ENCODE data around the gene NPIPB2. TPM values are rescaled to one million over a fixed set of nuclear protein-coding genes. Genes with fewer than 3 reads are reported as not detected.
"Not testable (repeated sequence)": the region's sequence is repeated elsewhere in the genome, so short reads cannot be mapped to it uniquely, and the experiment has no call there.

The NPIPB2 gene
- total RNA-seq (1 to 10 TPM; 1.6 to 7.4 (median 4.1) TPM), polyA plus RNA-seq (10 to 100 TPM in 2 of 3 donors, 1 to 10 TPM in 1; 4.6 to 21.2 (median 10.0) TPM)
- long read RNA-seq, donor 1 = 0 reads
- long read RNA-seq, donor 2 = 0 reads
- long read RNA-seq, donor 3 = 0 reads
- long read RNA-seq, donor 4 = 0 reads
- long read RNA-seq, donor 5 = 0 reads
- long read RNA-seq, donor 6 = 0 reads
- long read RNA-seq, donor 7 = 0 reads
- long read RNA-seq, donor 8 = 0 reads
- long read RNA-seq, donor 9 = 0 reads
- long read RNA-seq, donor 10 = 0 reads

GRCh38 chr16:11941945-11942344, at the start of gene NPIPB2:
TSS of gene NPIPB2 (minus strand) at chr16:11942045. CDS start at chr16:11942045, 0 bp downstream.
- DNase-seq; H3K27ac ChIP-seq; H3K36me3 ChIP-seq (replicated peaks in 1 of 2); H3K4me1 ChIP-seq (replicated peaks in 1 of 2); intact Hi-C loops (cut with DNase I); H3K27me3 ChIP-seq; H3K4me3 ChIP-seq; H3K9me3 ChIP-seq (replicated peaks in 1 of 3): not testable (repeated sequence)
- 79 to 100% (median 97%) methylated on average over 2 to 3 of the region's 4 CpGs for WGBS, 4 donors

- no peak overlapping the region for H3K4me3 ChIP-seq
- no peak for DNase-seq
- WGBS, 4 donors = 92 to 96% (median 94%) methylated on average over 9 to 11 of the region's 11 CpGs
- intact Hi-C loops (cut with DNase I) = no loop called here
- no peaks in the 10 kb centered on the region for H3K9me3 ChIP-seq (replicated peaks in 1 of 3)
- no peaks in the 10 kb centered on the region for H3K27me3 ChIP-seq
- H3K27ac ChIP-seq = no peak overlapping the region
- TF ChIP-seq POLR2A (IDR thresholded peaks at IDR 0.05) = no peak
- TF ChIP-seq CTCF (IDR thresholded peaks at IDR 0.05) = no peak
- peaks cover 0 to 12% of the 10 kb centered on the region in 2 donors for H3K4me1 ChIP-seq (replicated peaks in 1 of 2)
- no peaks in the 10 kb centered on the region for H3K36me3 ChIP-seq (replicated peaks in 1 of 2)
Measured at GRCh38 chr16:11990702-11991390, 49.0 kb upstream of the NPIPB2 start.

GRCh38 chr16:11988258-11988978, 46.6 kb upstream of the NPIPB2 start:
- Histone ChIP-seq H3K27me3 (no peaks in the 10 kb centered on the region), H3K27ac (no peak overlapping the region), H3K4me1 (replicated peaks in 1 of 2) (no peaks in the 10 kb centered on the region), H3K9me3 (replicated peaks in 1 of 3) (no peaks in the 10 kb centered on the region), H3K4me3 (no peak overlapping the region), H3K36me3 (replicated peaks in 1 of 2) (no peaks in the 10 kb centered on the region)
- intact Hi-C loops (cut with DNase I) = no loop called here
- WGBS, 4 donors = 54 to 84% (median 69%) methylated on average over 5 of the region's 5 CpGs
- DNase-seq = no peak
- no peak for TF ChIP-seq POLR2A (IDR thresholded peaks at IDR 0.05)
- TF ChIP-seq CTCF (IDR thresholded peaks at IDR 0.05) = no peak

GRCh38 chr16:11986521-11987057, 44.7 kb upstream of the NPIPB2 start:
- Histone ChIP-seq H3K27me3 (no peaks in the 10 kb centered on the region), H3K4me1 (replicated peaks in 1 of 2) (no peaks in the 10 kb centered on the region), H3K36me3 (replicated peaks in 1 of 2) (no peaks in the 10 kb centered on the region), H3K9me3 (replicated peaks in 1 of 3) (no peaks in the 10 kb centered on the region), H3K27ac (no peak overlapping the region), H3K4me3 (no peak overlapping the region)
- DNase-seq = no peak
- intact Hi-C loops (cut with DNase I) = no loop called here
- TF ChIP-seq POLR2A (IDR thresholded peaks at IDR 0.05) = no peak
- TF ChIP-seq CTCF (IDR thresholded peaks at IDR 0.05) = no peak
- WGBS, 4 donors = 93 to 96% (median 94%) methylated on average over 12 of the region's 12 CpGs
